ES-I3 (cell line): ENCODE data around the gene PLEKHG4.

Experiments used
- H3K36me3 ChIP-seq: 2 replicates; pipeline ENCODE4 v1.6.1; 2013; ENCODE audit warnings: mild to moderate bottlenecking, low read length, control low read depth, moderate library complexity; ENCODE audit not compliant: insufficient read depth
- H3K4me1 ChIP-seq: 2 replicates; pipeline ENCODE4 v1.6.1; 2013; ENCODE audit warnings: mild to moderate bottlenecking, control low read depth, low read length; ENCODE audit not compliant: insufficient read depth
- H3K9ac ChIP-seq: 2 replicates; pipeline ENCODE4 v1.6.1; 2013; ENCODE audit warnings: low read depth, mild to moderate bottlenecking, low read length, moderate library complexity
- H3K9me3 ChIP-seq: 2 replicates; pipeline ENCODE4 v1.6.1; 2013; ENCODE audit warnings: mild to moderate bottlenecking, low read length, moderate library complexity; ENCODE audit not compliant: control insufficient read depth, insufficient read depth

Gene PLEKHG4

DNA sequence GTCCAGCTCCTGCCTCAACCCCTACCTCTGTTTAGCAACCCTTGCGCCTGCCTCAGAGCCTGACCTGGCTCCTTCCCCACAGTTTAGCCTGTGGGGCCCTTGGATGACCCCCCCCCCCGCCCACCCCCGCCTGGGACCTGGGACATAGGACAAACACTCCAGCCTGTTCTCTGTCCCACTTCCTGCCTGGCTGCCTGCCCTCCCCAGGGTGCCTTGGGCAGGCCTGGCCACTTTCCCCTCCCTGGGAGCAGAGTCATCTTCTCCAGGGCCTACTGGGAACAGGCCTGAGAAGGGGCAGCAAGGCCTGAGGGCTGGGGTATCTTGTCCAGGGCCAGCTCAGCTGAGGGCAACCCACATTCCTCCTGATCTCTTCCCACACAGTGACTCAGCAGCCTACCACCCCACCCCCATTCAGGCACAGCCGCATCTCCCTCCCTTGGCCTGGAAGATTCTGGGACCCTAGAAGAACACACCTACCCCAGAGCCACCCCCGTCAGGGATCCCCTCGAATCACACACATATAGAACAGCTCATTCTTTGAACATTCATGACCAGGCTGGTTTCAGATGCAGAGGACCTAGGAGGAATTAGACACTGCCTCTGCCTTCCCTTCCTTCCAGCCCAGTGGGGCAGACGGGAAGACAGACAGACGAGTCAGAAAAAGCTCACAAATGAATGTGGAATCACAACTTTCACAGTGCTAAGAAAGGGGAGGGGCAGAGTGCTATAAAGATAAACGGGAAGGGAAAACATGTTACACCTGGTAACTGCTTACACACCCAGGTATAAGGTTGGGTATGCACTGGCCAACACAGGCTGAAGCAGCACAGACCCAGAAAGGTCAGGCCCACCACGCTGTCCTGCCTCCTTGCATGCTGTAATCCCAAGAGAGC lies 38.1 kb upstream of the PLEKHG4 start:
- H3K36me3 ChIP-seq: peaks cover 3% of the 10 kb centered on the region; the same call in 1 of the 2 replicates
- no peaks in the 10 kb centered on the region for H3K9me3 ChIP-seq
- H3K9ac ChIP-seq: no peak overlapping the region
- H3K4me1 ChIP-seq: peaks cover 29% of the 10 kb centered on the region

- peaks cover 3% of the 10 kb centered on the region; the same call in 1 of the 2 replicates for H3K36me3 ChIP-seq
- H3K4me1 ChIP-seq: peaks cover 29% of the 10 kb centered on the region
- no peaks in the 10 kb centered on the region for H3K9me3 ChIP-seq
- H3K9ac ChIP-seq: no peak overlapping the region
Measured at GRCh38 chr16:67242138-67242730, 37.1 kb upstream of the PLEKHG4 start.

DNA sequence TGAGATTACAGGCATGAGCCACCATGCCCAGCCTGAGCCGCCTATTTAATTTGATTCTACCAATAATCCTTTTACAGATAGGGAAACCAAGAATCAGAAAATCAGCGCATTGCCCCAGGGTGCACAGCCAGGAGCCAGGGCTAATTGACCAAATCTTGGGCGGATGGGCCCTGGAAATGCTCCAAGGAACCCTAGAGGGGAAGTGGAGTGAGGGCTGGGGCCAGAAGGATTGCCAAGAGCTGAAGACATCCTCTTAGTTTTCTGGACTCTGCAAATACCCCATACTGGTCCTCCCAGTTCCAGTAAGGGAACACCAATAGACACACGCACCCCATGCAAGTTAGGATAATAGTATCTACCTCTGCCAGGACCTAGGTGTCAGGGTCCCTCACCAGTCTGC lies 35.9 kb upstream of the PLEKHG4 start:
- Histone ChIP-seq H3K4me1 (peaks cover 33% of the 10 kb centered on the region), H3K9me3 (no peaks in the 10 kb centered on the region), H3K36me3 (peaks cover 3% of the 10 kb centered on the region; the same call in 1 of the 2 replicates), H3K9ac (no peak overlapping the region)

- 0 out of 2 replicates have a peak, but pooled peaks cover under 1% of the 10 kb centered on the region for H3K36me3 ChIP-seq
- peak overlapping the region; percentile 96; the same call in 1 of the 2 replicates for H3K9ac ChIP-seq
- H3K9me3 ChIP-seq: no peaks in the 10 kb centered on the region
- H3K4me1 ChIP-seq: peaks cover 37% of the 10 kb centered on the region
Measured at GRCh38 chr16:67244387-67245185, 34.7 kb upstream of the PLEKHG4 start.

DNA sequence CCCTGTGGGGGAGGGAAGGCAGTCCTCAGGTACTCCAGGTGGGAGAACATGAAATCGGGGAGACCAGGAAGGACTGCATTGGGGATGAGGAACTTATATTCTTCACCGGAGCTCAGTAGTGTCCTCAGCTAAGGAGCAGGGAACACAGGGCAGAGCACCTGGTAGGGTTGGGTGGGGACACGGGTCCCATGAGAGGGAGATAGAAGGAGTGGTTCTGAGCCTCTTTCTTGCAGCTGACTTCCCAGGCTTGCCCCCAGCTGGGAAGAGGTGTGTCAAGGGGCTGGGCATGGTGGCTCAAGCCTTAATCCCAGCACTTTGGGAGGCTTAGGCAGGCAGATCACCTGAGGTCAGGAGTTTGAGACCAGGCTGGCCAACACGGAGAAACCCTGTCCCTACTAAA lies 34.1 kb upstream of the PLEKHG4 start:
- Histone ChIP-seq H3K36me3 (no peaks in the 10 kb centered on the region), H3K4me1 (peaks cover 37% of the 10 kb centered on the region), H3K9me3 (no peaks in the 10 kb centered on the region), H3K9ac (peak overlapping the region; percentile 96)

DNA sequence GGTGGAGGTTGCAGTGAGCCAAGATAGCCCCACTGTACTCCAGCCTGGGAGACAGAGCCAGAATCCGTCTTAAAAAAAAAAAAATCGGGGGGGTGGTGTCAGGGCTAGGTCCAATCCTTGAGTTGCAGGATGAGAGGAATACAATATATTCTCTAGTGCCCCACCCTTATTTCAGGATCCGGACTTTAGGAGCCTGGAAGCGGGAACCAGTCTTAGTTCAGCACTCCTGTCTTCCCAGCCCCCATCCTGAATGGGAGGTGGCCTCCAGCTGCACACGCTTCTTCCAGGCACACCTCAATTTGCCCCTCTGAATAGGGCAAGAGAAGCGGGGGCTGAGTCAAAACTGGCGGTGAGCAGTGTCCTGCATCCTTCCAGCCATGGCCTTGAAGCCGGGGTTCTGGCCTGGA lies 33.7 kb upstream of the PLEKHG4 start:
- H3K4me1 ChIP-seq: peaks cover 37% of the 10 kb centered on the region
- peak overlapping the region; percentile 96 for H3K9ac ChIP-seq
- no peaks in the 10 kb centered on the region for H3K9me3 ChIP-seq
- H3K36me3 ChIP-seq: no peaks in the 10 kb centered on the region

DNA sequence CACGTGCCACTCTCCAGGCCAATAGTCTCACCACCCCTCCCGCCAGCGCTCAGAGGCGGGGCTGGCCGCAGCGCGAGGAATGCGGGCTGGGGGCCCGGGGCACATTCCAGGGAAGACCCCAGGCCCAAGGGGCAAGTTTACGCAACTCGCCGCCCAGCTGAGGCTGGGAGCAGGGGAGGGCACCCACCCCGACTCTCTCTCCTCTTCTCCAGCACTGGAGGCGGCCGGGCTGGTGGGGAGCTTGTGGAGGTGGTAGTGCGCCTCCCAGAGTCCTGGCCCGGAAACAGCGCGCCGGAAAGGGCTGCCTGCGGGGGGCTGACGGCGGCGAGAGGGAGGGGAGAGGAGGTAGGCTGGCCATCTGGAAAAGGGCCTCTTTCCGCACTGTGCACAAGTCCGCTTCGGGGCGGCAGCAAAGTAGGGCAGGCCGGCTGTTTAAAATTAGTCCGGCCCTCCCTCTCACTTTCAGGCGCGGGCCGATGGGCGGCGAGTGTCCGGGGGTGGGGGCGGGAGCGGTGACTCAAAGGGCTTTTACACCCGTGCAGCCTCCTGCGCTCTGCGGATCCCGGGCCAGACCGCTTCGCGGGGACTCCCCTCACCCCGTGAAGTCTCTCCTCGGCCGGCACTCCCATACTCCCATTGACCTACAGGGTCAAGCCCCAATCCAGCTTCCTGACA lies 33.1 kb upstream of the PLEKHG4 start:
- Histone ChIP-seq H3K4me1 (peaks cover 36% of the 10 kb centered on the region), H3K9me3 (no peaks in the 10 kb centered on the region), H3K9ac (peak overlapping the region; percentile 96), H3K36me3 (no peaks in the 10 kb centered on the region)

DNA sequence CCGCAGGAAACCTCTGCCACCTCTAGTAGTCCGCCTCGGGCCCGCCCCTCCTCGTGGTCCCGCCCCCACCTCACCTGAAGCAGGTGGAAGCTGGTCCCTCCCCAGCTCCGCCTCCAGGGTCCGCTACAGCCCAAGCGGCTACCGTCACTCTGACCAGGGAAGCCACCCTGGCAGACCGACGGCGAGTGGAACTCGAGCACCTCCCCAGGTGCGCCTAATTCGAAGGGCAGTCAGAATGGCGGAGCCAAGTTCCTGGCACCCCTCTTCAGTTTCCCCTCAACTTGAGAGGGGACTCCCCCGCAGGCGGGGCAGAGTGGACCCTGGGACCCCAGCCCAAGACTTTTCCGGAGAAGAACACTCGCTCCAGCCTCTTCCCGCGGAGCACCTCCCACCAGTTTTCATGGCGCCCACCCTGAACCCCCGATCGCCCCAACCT lies 32.6 kb upstream of the PLEKHG4 start:
- Histone ChIP-seq H3K9ac (peak overlapping the region; percentile 96), H3K4me1 (peaks cover 30% of the 10 kb centered on the region), H3K36me3 (no peaks in the 10 kb centered on the region), H3K9me3 (no peaks in the 10 kb centered on the region)

- peaks cover 29% of the 10 kb centered on the region for H3K4me1 ChIP-seq
- no peaks in the 10 kb centered on the region for H3K36me3 ChIP-seq
- H3K9ac ChIP-seq: peak within 1 kb of the TSS; percentile 96
- H3K9me3 ChIP-seq: no peaks in the 10 kb centered on the region
Measured at GRCh38 chr16:67247192-67248072, 31.9 kb upstream of the PLEKHG4 start, which contains the start of gene FHOD1. Gene FHOD1 (minus strand): TSS chr16:67247481. CDS start chr16:67247410, 71 bp downstream.

DNA sequence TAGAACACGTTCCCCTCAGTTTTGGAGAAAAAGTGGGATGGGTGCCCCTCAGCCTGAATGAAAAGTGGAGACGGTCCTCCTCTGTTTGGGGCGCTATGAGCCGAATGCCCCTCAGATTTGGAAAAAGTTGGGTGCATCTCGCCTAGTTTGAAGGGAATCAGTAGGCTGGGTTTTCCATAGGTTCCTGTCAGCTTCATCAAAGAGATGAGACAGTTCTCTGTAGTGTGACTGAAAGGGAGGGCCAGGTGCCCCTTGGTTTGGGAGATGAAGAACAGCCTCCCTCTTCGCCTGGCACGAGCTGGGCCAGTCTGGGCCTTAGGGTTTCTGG lies 31.3 kb upstream of the PLEKHG4 start:
- Histone ChIP-seq H3K9me3 (no peaks in the 10 kb centered on the region), H3K4me1 (peaks cover 29% of the 10 kb centered on the region), H3K9ac (peak overlapping the region; percentile 96; the same call in 1 of the 2 replicates), H3K36me3 (no peaks in the 10 kb centered on the region)

GRCh38 chr16:67248401-67249177 lies 30.7 kb upstream of the PLEKHG4 start, which contains the start of gene SLC9A5:
Gene SLC9A5 (plus strand): TSS chr16:67248979. CDS start chr16:67249015, 36 bp downstream.
- Histone ChIP-seq H3K9me3 (no peaks in the 10 kb centered on the region), H3K9ac (peak within 1 kb of the TSS; percentile 96), H3K4me1 (peaks cover 27% of the 10 kb centered on the region), H3K36me3 (no peaks in the 10 kb centered on the region)

- no peaks in the 10 kb centered on the region for H3K9me3 ChIP-seq
- peak overlapping the region; percentile 96 for H3K9ac ChIP-seq
- H3K36me3 ChIP-seq: no peaks in the 10 kb centered on the region
- peaks cover 20% of the 10 kb centered on the region for H3K4me1 ChIP-seq
Measured at GRCh38 chr16:67249178-67250044, 29.9 kb upstream of the PLEKHG4 start.
